Activated T-helper 2 cell treated with anti-CD3 and anti-CD28 coated beads, Interferon-gamma antibody, Interleukin-2, Interleukin-4, amounts not matched to agents 10 μg/mL and 5 μg/mL and 100 μg/mL, durations not matched to agents 14 hours and 24 hours and 36 hours (primary cell): Measurements from ENCODE around the gene PTPA. TPM values are rescaled to one million over a fixed set of nuclear protein-coding genes. Genes with fewer than 3 reads are reported as not detected.
A peak's percentile ranks its signal among the peaks of the same experiment; 100 is the strongest.

Experiments
- DNase-seq: peaks from one replicate; pipeline ENCODE4 v3.0.0; 2021; ENCODE audit warnings: low spot score
- H3K27ac Mint-ChIP-seq: one replicate; pipeline ENCODE4 v1.8.0; 2021; ENCODE audit warnings: mixed read lengths
- H3K27me3 Mint-ChIP-seq: one replicate; pipeline ENCODE4 v1.8.0; 2021; ENCODE audit warnings: low read depth, mixed read lengths
- H3K36me3 Mint-ChIP-seq: one replicate; pipeline ENCODE4 v1.8.0; 2021; ENCODE audit warnings: low read depth, mixed read lengths
- H3K4me1 Mint-ChIP-seq: one replicate; pipeline ENCODE4 v1.8.0; 2021; ENCODE audit warnings: low read depth, mixed read lengths
- H3K4me3 Mint-ChIP-seq: one replicate; pipeline ENCODE4 v1.8.0; 2021; ENCODE audit warnings: low read depth, mild to moderate bottlenecking, moderate library complexity, mixed read lengths
- H3K9me3 Mint-ChIP-seq: one replicate; pipeline ENCODE4 v1.8.0; 2021; ENCODE audit warnings: mixed read lengths
- intact Hi-C: fragments of 100-400 bp; cut with micrococcal nuclease; formaldehyde crosslinking; loops from one replicate; pipeline ENCODE4 v1.15.1; 2023
- total RNA-seq: library from RNA; stranded (reverse); gene quantifications from 2 replicates; pipeline ENCODE4 v1.2.3, GENCODE V29; 2022

Gene PTPA
- total RNA-seq, 1 donor from 2014 or later: 106 TPM

- H3K4me1 Mint-ChIP-seq: peaks cover 12% of the 10 kb centered on the region
- peak overlapping the region; percentile 81 for H3K4me3 Mint-ChIP-seq
- H3K9me3 Mint-ChIP-seq: no peaks in the 10 kb centered on the region
- H3K36me3 Mint-ChIP-seq: no peaks in the 10 kb centered on the region
- H3K27ac Mint-ChIP-seq: peak overlapping the region; percentile 86
- intact Hi-C loops: loop anchor here (1.0 to 5.0 kb wide), 7 partner anchors 37 to 435 kb away; no protein-coding TSS in a partner anchor
- DNase-seq: peak; percentile 72
- peaks cover 7% of the 10 kb centered on the region for H3K27me3 Mint-ChIP-seq
These were observed 64.8 kb downstream of the PTPA start for GRCh38 chr9:129175825-129176633.

- Mint-ChIP-seq H3K27me3 (peaks cover 7% of the 10 kb centered on the region), H3K4me3 (peak overlapping the region; percentile 81), H3K27ac (peak overlapping the region; percentile 46), H3K9me3 (no peaks in the 10 kb centered on the region), H3K4me1 (peaks cover 12% of the 10 kb centered on the region), H3K36me3 (no peaks in the 10 kb centered on the region)
- intact Hi-C loops: loop anchor here (1.0 to 5.0 kb wide), 5 partner anchors 38 to 312 kb away; no protein-coding TSS in a partner anchor
- DNase-seq: peak; percentile 39
These were observed 65.7 kb downstream of the PTPA start for GRCh38 chr9:129176701-129177442.

- H3K36me3 Mint-ChIP-seq: no peaks in the 10 kb centered on the region
- H3K4me1 Mint-ChIP-seq: peaks cover 12% of the 10 kb centered on the region
- DNase-seq: no peak
- intact Hi-C loops: loop anchor here (2.0 to 5.0 kb wide), 4 partner anchors 95 to 311 kb away; no protein-coding TSS in a partner anchor
- peak overlapping the region; percentile 91 for H3K4me3 Mint-ChIP-seq
- H3K27ac Mint-ChIP-seq: no peak overlapping the region
- no peaks in the 10 kb centered on the region for H3K9me3 Mint-ChIP-seq
- H3K27me3 Mint-ChIP-seq: peaks cover 7% of the 10 kb centered on the region
These were observed 66.2 kb downstream of the PTPA start for GRCh38 chr9:129177443-129177790.

GRCh38 chr9:129177791-129178567 is 66.8 kb downstream of the PTPA start, which contains the start of gene IER5L:
Gene IER5L, minus strand, starts transcription at chr9:129178261. Its CDS starts 209 bp downstream, at chr9:129178052.
- Mint-ChIP-seq H3K36me3 (no peaks in the 10 kb centered on the region), H3K4me3 (peak within 1 kb of the TSS; percentile 91), H3K9me3 (no peaks in the 10 kb centered on the region), H3K27ac (peak within 1 kb of the TSS; percentile 76), H3K27me3 (peaks cover 3% of the 10 kb centered on the region), H3K4me1 (peaks cover 12% of the 10 kb centered on the region)
- DNase-seq: peak; percentile 93
- intact Hi-C loops: loop anchor here (2.0 to 5.0 kb wide), 5 partner anchors 59 to 311 kb away; no protein-coding TSS in a partner anchor

- Mint-ChIP-seq H3K4me3 (peak overlapping the region; percentile 8), H3K4me1 (peaks cover 8% of the 10 kb centered on the region), H3K36me3 (no peaks in the 10 kb centered on the region), H3K27ac (no peak overlapping the region), H3K27me3 (no peaks in the 10 kb centered on the region), H3K9me3 (no peaks in the 10 kb centered on the region)
- no peak for DNase-seq
- intact Hi-C loops: loop anchor here (2.0 to 5.0 kb wide), 4 partner anchors 58 to 159 kb away; no protein-coding TSS in a partner anchor
These were observed 67.6 kb downstream of the PTPA start for GRCh38 chr9:129178568-129179382.

- no peaks in the 10 kb centered on the region for H3K9me3 Mint-ChIP-seq
- intact Hi-C loops: no loop called here
- H3K27ac Mint-ChIP-seq: no peak overlapping the region
- H3K36me3 Mint-ChIP-seq: no peaks in the 10 kb centered on the region
- H3K4me3 Mint-ChIP-seq: no peak overlapping the region
- DNase-seq: no peak
- H3K27me3 Mint-ChIP-seq: no peaks in the 10 kb centered on the region
- peaks cover 11% of the 10 kb centered on the region for H3K4me1 Mint-ChIP-seq
These were observed 70.0 kb downstream of the PTPA start for GRCh38 chr9:129181246-129181645.

GRCh38 chr9:129182122-129182521 is 70.9 kb downstream of the PTPA start:
- intact Hi-C loops: no loop called here
- no peaks in the 10 kb centered on the region for H3K27me3 Mint-ChIP-seq
- no peak overlapping the region for H3K4me3 Mint-ChIP-seq
- H3K9me3 Mint-ChIP-seq: no peaks in the 10 kb centered on the region
- H3K27ac Mint-ChIP-seq: no peak overlapping the region
- no peaks in the 10 kb centered on the region for H3K36me3 Mint-ChIP-seq
- H3K4me1 Mint-ChIP-seq: peaks cover 11% of the 10 kb centered on the region
- DNase-seq: no peak

- no peaks in the 10 kb centered on the region for H3K36me3 Mint-ChIP-seq
- no peak for DNase-seq
- no peaks in the 10 kb centered on the region for H3K9me3 Mint-ChIP-seq
- H3K27me3 Mint-ChIP-seq: no peaks in the 10 kb centered on the region
- peaks cover 12% of the 10 kb centered on the region for H3K4me1 Mint-ChIP-seq
- H3K27ac Mint-ChIP-seq: no peak overlapping the region
- H3K4me3 Mint-ChIP-seq: no peak overlapping the region
- intact Hi-C loops: no loop called here
These were observed 71.6 kb downstream of the PTPA start for GRCh38 chr9:129182625-129183494.

- intact Hi-C loops: no loop called here
- Mint-ChIP-seq H3K4me1 (peaks cover 12% of the 10 kb centered on the region), H3K27me3 (no peaks in the 10 kb centered on the region), H3K36me3 (no peaks in the 10 kb centered on the region), H3K27ac (no peak overlapping the region), H3K9me3 (no peaks in the 10 kb centered on the region), H3K4me3 (no peak overlapping the region)
- DNase-seq: no peak
These were observed 72.4 kb downstream of the PTPA start for GRCh38 chr9:129183495-129184218.

GRCh38 chr9:129184219-129184524 is 73.0 kb downstream of the PTPA start:
- Mint-ChIP-seq H3K36me3 (no peaks in the 10 kb centered on the region), H3K27ac (no peak overlapping the region), H3K4me3 (no peak overlapping the region), H3K27me3 (no peaks in the 10 kb centered on the region), H3K4me1 (peaks cover 12% of the 10 kb centered on the region), H3K9me3 (no peaks in the 10 kb centered on the region)
- intact Hi-C loops: no loop called here
- DNase-seq: no peak

GRCh38 chr9:129184596-129185122 is 73.4 kb downstream of the PTPA start:
- no peaks in the 10 kb centered on the region for H3K27me3 Mint-ChIP-seq
- H3K4me1 Mint-ChIP-seq: peaks cover 12% of the 10 kb centered on the region
- no peak for DNase-seq
- H3K27ac Mint-ChIP-seq: no peak overlapping the region
- H3K36me3 Mint-ChIP-seq: no peaks in the 10 kb centered on the region
- intact Hi-C loops: no loop called here
- H3K4me3 Mint-ChIP-seq: no peak overlapping the region
- H3K9me3 Mint-ChIP-seq: no peaks in the 10 kb centered on the region
